AG04449 (cell line): Measurements from ENCODE around the gene DLG3.
"Not testable (repeated sequence)": the region's sequence is repeated elsewhere in the genome, so short reads cannot be mapped to it uniquely, and the experiment has no call there.

Experiments used
- CTCF ChIA-PET: fragments of 350-600 bp; formaldehyde crosslinking; extraction: SDS; loops from one replicate; lab custom pipeline; 2021; ENCODE audit warnings: antibody characterized with exemption; lab: Yijun Ruan, JAX
- POLR2A ChIA-PET: fragments of 400-600, 350-600 bp; formaldehyde crosslinking; extraction: SDS; loops from one replicate; lab custom pipeline; 2020; ENCODE audit warnings: antibody characterized with exemption, inconsistent platforms; lab: Yijun Ruan, JAX
- DNase-seq: peaks from one replicate; pipeline ENCODE4 v3.0.0-alpha.2; 2010; ENCODE audit warnings: low read depth, low spot score
- H3K4me3 ChIP-seq: 2 replicates; pipeline ENCODE4 v1.5.1; 2011; ENCODE audit warnings: low read depth, mild to moderate bottlenecking, control low read depth, low read length
- TF ChIP-seq, protein P1 (sequence below): IDR thresholded peaks from one replicate; pipeline ENCODE4 v1.5.1; 2011; ENCODE audit warnings: mild to moderate bottlenecking, moderate library complexity, low read length, control low read depth, inconsistent platforms; ENCODE audit not compliant: insufficient read depth; ENCODE audit errors: missing control alignments

Gene DLG3

DNA sequence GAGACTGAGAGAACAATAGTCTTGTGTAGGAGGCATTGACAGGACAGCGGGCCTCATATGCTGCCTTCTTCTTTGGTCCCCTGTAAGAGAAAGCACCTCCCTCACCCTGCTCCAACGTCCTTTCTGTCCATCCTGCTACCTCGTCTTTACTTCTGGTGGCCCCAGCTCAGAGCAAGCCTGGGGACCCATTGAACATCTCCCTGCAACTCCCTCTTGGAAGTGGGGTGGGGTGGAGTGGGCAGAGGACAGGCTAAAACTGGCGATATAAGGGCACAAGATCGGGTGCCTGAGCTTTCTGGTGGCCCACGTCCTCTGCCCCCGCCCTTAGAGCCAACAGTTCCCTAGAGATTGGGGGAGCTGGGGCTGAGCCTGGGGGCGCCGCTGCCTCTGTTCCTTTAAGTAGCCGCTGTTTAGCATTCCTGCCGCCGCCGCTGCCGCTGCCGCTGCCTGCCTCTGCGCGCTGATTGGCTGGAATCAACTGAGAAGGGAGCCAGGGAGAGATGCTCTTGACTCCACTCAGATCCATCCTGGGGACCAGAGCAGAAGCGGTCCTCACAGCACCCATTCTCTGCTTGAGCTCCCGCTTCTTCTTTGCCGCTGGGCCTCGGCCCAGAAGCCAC is at the start of gene DLG3:
TSS of gene DLG3 (plus strand) at position 510 of the 620 bp plus-strand sequence. CDS start 367 bp downstream, outside the sequence.
- peak within 1 kb of the TSS; percentile 39 for H3K4me3 ChIP-seq
- DNase-seq: no peak
- TF ChIP-seq, protein P1, sequence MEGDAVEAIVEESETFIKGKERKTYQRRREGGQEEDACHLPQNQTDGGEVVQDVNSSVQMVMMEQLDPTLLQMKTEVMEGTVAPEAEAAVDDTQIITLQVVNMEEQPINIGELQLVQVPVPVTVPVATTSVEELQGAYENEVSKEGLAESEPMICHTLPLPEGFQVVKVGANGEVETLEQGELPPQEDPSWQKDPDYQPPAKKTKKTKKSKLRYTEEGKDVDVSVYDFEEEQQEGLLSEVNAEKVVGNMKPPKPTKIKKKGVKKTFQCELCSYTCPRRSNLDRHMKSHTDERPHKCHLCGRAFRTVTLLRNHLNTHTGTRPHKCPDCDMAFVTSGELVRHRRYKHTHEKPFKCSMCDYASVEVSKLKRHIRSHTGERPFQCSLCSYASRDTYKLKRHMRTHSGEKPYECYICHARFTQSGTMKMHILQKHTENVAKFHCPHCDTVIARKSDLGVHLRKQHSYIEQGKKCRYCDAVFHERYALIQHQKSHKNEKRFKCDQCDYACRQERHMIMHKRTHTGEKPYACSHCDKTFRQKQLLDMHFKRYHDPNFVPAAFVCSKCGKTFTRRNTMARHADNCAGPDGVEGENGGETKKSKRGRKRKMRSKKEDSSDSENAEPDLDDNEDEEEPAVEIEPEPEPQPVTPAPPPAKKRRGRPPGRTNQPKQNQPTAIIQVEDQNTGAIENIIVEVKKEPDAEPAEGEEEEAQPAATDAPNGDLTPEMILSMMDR: no peak
- CTCF ChIA-PET: interaction anchor here (0.8 to 3.0 kb wide), 4 partner anchors 8 to 110 kb away, joined by 3 to 19 read pairs (median 17); no protein-coding TSS in a partner anchor
- POLR2A ChIA-PET: no interaction called here

DNA sequence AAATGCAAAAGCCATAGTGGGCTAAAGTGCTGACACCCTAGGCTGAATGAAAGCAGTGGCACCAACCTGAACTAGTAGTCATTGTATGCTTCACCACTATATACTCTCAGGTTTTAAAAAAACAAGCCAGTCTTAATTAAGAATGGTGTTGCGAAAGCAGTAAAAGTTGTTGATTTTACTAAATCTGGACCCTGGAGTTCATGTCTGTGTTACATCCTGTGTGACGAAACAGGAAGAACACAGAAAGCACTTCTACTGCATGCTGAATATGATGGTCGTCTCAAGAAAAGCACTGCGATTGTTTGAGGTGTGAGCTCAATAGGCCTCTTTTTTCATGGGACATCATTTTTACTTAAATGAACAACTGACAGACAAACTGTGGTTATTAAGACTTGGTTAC is 45.7 kb upstream of the DLG3 start:
- ChIA-PET POLR2A (no interaction called here), CTCF (no interaction called here)
- TF ChIP-seq, protein P1: no peak
- peak; percentile 14 for DNase-seq
- no peak overlapping the region for H3K4me3 ChIP-seq

DNA sequence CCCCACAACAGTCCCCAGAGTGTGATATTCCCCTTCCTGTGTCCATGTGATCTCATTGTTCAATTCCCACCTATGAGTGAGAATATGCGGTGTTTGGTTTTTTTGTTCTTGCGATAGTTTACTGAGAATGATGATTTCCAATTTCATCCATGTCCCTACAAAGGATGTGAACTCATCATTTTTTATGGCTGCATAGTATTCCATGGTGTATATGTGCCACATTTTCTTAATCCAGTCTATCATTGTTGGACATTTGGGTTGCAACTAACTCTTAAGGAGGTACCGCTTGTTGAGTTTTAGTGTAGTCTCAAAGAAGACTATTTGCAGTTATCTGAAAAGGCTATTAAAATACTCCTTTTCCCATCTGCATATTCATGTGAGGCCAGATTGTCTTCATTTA is 44.5 kb upstream of the DLG3 start:
- DNase-seq, CTCF ChIA-PET, POLR2A ChIA-PET, H3K4me3 ChIP-seq: not testable (repeated sequence)

DNA sequence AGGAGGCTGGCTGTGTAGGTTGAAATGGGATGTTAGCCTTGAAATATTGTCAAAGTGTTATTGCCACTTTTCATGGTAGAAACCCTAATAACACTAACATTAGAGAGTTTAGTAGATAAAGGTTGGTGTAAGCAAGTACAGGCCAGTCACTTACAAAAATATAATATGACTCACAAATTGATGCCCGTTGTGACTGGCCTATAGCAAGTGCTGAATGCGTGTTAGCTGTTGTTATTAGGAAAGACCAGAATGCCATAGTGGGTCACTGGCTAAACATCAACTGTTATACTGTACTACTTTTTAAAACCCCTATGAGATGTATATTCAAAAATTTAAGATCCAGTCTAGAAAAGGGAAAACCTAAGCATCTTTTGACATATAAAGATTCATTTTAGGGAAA is 41.9 kb upstream of the DLG3 start:
- CTCF ChIA-PET: no interaction called here
- POLR2A ChIA-PET: no interaction called here
- TF ChIP-seq, protein P1: no peak
- no peak overlapping the region for H3K4me3 ChIP-seq
- no peak for DNase-seq

DNA sequence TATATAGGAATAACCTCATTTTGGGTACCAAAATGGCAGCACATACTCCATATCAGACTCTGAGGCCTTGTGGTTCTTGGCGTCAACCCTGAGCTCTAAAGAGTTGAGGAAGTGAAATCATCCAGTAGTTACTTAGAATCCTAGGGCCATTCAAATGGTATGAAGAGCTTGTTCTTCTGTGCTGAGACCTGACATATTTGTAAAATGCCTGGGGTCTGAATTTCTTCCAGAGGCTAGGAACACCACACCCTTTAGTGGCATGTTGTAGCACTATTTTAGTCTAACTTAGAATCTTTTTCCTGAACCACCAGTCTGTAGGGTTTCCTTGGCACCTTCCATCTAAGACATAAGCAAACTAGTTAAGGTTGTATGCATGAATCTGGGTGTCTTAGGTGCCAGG is 39.6 kb upstream of the DLG3 start:
- no peak overlapping the region for H3K4me3 ChIP-seq
- TF ChIP-seq, protein P1: no peak
- POLR2A ChIA-PET: no interaction called here
- no peak for DNase-seq
- CTCF ChIA-PET: no interaction called here

DNA sequence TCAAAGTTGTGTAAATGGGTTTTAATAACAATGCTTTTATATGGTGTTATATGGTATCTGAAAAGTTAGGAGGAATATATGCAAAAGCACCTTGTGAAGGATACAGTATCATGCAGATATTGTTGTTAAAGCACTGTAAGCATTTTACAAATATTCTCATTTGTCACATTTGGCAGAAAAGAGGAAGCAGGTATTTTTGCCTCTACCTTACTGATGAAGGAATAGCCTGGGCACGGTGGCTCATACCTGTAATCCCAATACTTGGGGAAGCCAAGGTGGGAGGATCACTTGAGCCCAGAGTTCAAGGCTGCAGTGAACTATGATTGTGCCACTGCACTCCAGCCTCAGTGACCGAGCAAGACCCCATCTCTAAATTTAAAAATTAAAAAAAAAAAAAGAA is 33.7 kb upstream of the DLG3 start:
- POLR2A ChIA-PET: no interaction called here
- TF ChIP-seq, protein P1: no peak
- CTCF ChIA-PET: interaction anchor here (1.1 kb wide), 1 partner anchor 41 kb away, joined by 4 read pairs; no protein-coding TSS in a partner anchor
- no peak overlapping the region for H3K4me3 ChIP-seq
- DNase-seq: no peak

DNA sequence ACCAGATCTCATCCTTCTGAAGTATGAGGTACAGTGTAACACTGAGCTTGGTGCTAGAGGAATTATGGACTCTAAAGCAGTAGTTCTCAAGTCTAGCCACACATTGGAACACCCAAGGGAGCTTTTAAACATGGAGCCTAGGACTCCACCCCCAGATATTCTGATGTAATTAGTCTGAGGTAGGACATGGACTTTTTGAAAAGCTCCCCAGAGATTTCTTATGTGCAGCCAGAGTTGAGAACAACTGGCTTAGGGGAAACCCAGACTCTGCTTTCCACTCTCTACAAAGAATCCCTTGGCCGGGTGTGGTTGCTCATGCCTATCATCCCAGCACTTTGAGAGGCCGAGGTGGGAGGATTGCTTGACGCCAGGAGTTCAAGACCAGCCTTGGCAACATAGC is 33.2 kb upstream of the DLG3 start:
- ChIA-PET CTCF (interaction anchor here (1.1 kb wide), 1 partner anchor 40 kb away, joined by 4 read pairs; no protein-coding TSS in a partner anchor), POLR2A (no interaction called here)
- TF ChIP-seq, protein P1: no peak

More for the DNA sequence above, 33.2 kb upstream of the DLG3 start:
- no peak for DNase-seq
- H3K4me3 ChIP-seq: no peak overlapping the region
